Kidney tubule cell (primary cell): ENCODE data around the gene RENBP.

Experiments used
- DNase-seq: peaks from one replicate; pipeline ENCODE4 v3.0.0-alpha.2; 2018; ENCODE audit warnings: low spot score

The RENBP gene

DNA sequence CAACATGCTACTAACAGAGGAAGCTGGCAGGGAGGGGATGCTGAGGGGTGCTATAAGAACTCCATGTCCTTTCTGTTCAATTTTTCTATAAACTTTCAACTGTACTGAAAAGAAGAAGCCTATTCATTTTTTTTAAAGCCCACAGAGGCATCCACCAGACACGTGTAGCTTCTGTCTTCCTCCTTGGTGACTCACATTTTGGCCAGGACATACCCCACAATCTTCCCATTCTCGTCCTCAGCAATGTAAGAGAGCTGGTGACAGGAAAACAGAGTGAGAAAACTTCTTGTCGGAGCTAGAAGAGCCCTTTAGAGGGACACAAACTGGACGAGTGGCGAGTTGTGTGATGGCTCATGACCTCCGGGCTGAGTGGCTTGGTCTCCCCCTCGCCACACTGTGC is 10.7 kb downstream of the RENBP start:
- peak; percentile 44 for DNase-seq

DNA sequence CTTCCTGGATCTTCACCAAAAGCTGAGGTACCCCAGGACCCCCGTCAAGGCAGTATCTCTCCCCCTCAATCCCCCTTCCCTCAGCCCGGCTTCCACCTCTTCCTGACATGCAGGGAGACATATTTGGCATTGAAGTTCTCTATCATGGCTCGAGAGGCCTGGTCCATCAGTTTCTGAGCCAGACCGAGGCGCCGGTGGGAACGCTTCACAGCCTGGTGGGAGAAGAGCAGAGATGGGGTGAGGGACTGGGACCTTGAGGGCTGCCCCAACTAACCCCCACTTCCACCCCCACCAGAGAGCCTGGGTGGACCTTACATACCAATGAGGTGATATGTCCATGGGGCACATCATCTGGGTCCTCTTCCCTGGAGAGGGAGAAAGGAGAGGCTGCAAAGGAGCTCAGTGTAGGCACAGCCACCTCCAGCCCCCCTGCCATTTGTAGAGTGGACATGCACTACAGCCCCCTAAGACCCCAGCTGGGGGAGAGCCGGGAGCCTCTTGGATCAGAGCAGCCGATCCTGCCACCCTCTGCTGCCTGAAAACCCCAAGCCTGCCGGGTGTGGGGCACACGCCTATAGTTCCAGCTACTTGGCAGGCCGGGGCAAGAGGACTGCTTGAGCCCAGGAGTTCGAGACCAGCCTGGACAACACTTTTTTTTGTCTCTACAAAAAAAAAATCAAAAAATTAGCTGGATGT is 12.1 kb downstream of the RENBP start:
- DNase-seq, result no peak

DNA sequence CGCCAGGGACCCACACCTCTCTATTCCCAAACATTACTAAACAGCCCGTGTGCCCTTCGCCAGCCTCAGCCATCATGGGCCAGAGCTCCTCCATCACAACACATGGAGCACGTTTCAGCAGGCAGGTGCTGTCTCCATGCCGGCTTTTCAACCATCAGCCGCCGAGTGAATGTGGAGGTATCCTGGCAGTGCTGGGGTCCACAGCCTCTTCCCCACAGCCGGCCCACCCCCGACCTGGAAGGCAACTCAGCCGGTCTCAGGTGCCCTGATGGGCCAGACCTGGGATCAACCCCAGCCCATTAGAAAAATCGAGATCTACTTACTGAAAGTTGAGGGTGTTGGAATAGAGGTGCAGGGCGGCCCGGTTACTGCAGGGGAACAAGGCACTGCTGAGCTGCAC is 12.7 kb downstream of the RENBP start:
- no peak for DNase-seq

DNA sequence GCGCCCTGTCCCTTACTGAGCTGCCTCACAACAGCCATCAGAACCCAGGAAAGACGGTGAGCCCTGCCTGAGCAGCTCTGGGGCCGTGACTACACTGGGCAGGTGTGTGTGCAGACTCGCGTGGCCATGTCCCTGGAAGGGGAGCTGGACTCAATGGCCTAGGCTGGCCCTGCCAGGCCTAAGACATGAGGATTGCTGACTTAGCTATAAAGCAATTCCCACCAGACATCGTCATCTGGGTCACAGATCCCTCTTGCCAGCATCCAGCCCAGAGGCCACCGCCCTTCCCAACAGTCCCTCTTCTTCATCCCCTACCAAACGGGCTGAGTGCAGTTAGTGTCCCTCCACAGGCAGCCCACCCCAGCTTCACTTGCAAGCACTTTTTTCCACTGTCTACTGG is 13.3 kb downstream of the RENBP start:
- DNase-seq, result no peak

DNA sequence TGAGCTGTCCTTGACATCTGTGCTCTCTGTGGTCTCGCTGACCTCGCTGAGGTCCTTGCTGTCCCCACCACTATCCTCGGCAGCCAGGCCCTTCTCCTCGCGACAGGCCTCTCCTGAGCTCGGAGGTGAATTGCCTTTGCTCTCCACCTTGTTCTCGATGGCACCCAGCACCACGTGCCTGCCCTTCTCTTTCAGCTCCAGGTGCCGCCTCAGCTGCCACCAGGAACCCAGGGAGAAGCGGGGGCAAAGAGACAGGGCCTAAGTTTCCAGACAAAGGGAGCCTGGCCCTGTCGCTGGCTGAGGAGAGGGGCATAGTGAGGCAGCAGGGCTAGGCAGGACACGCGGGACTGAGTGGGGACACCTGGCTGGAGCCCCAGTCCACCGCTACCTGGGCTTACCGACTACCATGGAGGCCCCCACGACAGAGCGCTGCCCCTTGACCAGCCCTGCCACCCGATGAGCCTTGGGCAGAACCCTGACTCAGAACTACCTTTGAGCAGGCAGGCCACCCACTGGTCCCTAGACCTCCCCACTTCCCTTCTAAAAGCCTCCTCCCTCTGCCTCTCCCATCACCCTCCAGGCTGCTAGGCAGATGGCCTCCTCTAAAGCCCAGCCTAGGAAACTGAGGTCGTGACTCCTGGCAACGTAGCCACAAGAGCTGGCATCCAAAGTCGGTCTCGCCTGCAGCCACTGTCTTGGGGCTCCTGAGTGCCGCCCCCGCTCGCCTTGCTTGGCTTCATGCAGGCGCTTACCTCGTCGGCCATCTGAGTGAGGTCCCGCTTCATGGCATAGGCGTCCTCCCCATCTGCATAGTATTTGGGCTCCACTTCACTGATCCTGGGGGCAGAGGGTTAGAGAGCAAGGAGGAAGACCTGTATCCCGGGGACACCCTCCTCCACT is 14.2 kb downstream of the RENBP start:
- no peak for DNase-seq

DNA sequence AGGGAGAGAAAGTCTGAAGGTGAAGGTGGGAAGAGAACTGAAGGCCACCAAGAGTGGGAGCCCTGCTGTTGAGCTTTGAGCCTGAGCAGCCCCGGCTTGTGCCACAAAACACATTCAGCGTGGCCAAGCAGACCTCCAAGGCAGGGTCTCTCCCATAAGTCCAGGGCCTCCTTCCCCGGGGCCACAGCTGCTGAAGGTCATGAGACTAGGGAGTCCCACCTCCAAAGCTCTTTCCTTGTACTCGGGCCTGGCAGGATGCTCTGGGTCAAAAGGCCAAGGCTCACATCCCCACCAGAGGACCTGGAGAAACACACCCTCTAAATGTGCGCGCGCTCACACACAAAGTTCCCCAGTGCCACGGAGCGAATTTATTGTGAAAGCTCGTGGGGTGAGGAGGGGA is 14.9 kb downstream of the RENBP start:
- no peak for DNase-seq

DNA sequence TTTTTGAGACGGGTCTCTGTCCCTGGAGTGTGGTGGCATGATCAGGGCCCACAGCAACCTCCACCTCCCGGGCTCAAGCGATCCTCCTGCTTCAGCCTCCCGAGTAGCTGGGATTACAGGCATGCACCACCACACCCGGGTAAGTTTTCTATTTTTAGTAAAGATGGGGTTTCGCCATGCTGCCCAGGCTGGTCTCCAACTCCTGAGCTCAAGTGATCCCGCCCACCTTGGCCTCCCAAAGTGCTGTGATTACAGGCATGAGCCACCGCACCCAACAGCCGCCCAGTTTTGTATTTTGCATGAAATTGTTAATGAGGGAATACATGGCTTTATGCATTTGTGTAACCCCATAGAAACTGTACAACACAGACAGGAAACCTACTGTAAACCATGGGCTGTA is 15.6 kb downstream of the RENBP start:
- DNase-seq, result no peak

DNA sequence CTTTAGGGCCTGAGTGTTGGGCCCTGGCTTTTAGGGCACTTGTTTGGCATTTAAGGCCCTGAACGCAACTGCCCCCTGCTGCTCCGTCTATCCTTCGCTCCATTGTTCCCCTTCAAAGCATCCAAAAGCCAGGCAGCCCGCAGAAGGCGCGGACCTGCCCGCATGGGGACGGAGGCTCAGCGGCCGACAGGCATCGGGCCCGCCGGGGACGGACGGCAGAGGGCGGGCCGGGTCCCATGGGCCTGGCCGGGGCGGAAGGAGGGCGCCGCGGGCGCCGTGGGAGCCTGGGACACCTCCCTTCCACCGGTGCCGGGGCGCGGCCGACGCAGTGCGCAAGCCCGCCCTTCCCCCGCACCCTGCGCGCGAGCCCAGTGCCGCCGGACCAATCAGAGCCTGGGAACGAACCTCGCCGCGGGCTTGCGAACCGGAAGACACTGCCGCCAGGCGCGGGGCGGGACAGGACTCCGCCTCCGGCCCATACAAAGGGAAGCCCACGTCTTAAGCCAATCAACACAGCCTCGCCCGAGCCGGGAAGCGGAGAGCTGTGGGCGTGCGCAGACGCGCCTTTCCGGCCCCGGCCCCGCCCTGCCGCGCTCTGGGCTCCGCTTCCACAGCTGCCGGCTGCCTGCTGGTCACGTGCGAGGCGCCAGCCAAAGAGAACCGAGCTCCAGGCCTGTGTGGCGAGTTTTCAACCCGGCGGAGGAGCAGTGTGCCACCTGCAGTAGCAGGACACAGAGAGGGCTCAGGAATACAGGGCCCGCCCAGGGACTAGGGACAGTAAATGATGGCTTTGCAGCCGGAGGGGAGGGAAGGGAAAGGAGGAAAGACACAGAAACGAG is 16.3 kb downstream of the RENBP start:
- peak; percentile 98 for DNase-seq

DNA sequence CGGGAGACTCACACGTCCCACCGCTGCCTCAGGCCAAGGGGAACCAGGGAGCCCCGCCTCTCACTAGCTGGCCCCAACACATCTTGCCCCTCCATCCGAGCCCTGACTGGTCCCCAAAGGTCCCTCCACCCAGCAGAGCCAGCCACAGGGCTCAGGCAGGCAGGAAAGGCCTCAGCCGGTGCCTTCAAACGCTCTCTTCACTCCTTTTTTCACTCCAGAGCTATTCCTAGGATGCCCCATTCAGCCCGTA is 16.8 kb downstream of the RENBP start:
- no peak for DNase-seq

DNA sequence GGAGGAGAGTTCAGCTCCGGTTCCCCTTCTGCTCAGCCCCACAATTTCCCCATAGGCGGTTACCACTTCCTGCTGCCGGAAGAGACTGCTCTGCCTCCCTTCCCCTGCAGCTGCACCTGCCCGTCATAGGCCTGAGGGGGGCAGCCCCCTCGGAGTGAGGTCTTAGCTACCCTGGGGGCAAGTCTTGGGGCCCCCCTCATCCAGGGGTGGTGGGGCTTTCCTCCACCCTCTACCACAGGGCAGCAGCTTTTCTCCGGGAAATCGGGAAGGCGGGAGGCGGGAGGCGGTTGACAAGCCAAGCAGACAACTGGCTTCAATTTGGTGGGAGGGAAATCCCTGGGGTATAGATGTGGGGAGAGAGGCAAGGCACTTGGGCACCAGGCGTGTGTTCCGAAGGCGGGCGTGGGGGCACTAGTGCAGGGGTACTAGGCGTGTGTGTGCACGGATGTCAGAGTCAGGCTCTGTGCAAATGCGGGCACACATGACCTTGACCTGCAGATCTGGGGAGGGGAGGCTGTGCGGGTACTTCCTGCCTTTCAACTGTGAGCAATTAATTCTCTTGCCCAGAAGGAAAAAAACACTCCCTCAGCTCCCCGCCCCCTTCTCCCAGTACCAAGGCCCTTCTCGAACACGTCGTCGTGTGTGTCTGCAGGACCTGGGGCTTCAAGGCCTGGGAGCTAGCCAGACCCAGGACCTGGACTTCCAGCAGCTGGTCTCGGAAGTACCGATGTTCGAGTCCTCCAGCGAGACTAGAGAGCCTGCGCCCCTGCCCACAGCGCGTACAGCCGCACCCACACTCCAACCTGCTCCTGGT is 17.4 kb downstream of the RENBP start:
- DNase-seq, result peak; percentile 52

DNA sequence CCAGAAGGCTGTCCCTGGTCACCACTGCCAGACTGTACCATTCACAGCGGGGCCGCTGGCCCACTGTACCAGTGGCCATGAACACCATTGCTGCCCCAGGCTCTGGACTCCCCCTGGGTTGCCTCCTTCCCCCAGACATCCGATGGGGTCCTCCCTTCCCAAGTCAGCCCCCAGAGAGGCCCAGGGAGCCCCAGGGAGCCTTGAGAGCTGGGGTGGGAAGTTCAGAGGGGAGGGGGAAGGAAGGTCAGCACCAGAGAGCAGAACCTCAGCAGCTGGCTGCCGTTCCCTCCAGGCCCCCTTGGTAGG is 17.9 kb downstream of the RENBP start:
- DNase-seq, result peak; percentile 4

DNA sequence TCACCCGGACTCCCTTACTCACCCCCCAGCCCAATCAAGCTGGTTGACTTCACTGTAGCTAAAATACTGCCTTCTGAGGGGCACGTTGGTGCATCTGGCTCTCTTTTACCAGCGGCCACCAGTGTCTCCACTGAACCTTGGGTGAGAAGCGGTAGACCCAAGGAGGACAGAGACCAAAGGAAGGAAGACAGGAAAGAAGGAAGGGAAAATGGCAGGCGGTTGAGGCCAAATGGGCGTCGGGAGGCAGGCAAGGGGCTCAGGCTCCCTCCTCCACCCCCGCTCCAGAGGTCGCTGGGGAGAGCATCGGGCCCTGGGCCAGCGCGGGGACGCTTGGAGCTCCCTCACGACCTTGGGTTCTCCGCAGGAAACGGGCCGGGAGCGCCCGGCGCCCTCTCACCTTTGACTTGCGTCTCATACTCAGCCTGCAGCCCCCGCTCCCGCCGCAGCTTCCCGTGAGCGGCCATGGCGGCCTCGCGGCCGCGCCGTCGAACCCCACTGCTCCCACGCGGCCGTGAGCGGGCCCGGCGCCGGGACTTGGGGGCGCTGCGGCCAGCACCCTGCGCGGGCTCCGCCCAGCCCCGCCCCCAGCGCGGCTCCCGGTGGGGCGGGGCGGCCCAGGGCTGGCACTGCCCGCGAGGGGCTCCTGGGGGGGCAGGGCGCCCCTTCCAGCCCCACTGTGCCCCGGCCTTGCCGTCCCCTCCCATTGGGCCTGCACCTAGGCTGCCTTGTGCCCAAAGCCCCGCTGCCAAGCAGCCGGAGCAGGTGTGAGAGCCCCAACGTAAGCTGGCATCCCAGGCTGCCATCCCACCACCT is 18.5 kb downstream of the RENBP start, which contains the start of gene ARHGAP4:
Gene ARHGAP4 (minus strand): TSS at position 526 of the 813 bp plus-strand sequence. CDS start 62 bp downstream, at position 464.
- DNase-seq, result peak; percentile 26

DNA sequence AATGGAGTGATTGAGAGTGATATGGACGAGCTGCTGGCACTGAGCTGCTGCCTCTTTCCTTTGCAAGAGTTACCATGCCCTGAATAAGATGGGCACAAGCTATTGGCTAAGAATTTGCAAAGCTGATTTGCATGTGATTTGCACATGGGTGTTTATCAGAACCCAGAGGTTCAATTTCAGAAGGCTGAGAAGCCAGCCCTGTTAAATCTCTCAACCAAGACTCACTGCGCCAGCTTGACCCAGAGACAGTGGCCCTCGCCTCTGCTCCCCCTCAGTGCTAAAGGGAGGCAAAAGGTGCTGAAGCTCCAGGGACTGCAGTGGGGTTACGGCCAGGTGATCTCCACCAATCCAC is 19.1 kb downstream of the RENBP start:
- no peak for DNase-seq

DNA sequence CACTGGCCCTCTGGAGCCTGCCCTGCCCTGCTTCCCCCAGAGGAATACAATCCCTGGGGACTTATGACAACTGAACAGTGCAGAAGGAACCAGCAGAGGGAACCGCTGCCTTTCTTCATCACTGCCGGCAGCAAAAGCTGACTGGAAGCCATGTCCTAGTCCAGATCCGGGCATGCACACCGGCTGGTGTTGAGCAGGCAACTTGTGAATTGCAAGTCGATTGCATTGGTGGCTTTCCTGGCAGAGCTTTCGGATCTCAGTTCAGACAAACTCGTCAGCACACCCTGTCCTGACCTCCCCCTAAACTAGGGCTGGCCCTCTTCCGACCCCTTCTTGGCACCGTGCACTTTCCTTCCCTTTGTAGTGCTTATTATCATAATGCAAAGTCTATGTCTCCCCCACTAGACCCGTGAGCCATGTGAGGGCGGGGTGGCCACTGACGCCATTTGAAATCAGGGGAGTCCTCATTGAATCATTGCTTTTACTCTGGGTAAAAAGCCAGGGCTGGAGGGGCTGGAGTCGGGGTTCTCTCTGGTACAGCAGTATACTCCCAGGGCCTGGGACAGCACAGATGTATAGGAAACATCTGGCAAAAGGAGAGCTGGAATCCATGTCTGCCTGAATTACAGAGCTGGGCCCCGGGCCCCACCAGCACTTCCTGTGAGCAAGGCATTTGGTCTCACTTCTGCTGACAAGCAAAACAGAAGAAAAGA is 20.1 kb downstream of the RENBP start:
- DNase-seq, result peak; percentile 43

DNA sequence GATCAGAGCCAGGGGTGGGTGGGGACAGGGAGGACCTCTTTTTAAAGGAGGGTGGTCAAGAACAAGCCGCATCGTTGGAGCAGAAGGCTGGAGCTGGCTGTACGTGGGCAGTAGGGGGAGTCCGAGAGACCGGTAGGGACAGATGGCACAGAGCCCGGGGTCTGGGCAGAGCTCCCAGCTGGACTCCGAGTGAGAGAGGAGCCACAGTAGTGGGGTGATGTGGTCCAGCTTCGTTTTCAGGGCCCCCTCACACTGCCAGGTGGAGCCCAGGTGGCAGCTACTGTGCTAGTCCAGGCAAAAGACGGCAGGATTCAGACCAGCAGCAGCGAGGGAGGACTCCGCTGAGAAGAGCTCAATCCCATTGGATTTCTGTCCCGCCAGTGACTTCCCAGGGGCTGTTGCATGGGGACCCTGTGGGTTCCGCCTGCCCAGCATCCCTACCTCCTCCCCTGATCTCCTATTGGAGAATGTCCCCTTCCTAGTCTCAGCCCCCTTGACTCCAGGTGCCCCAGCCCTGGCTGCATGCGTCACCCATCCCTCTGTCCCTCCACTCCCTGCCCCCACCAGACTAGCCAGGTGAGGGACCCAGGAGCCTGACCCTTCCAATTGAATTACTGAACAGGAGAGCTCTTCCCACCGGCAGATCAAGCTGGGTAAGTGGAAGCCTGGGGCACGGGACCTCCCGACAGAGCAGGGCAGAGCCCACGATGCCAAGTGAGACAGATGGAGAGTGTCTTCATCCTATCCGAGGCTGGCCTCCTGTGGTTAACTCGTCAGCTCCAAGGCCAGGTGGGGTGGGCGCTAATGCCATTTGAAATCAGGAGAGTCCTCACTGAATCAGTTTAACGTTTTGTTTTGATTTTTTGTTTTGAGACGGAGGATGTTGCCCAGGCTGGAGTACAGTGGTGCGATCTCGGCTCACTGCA is 21.2 kb downstream of the RENBP start:
- DNase-seq, result peak; percentile 47

DNA sequence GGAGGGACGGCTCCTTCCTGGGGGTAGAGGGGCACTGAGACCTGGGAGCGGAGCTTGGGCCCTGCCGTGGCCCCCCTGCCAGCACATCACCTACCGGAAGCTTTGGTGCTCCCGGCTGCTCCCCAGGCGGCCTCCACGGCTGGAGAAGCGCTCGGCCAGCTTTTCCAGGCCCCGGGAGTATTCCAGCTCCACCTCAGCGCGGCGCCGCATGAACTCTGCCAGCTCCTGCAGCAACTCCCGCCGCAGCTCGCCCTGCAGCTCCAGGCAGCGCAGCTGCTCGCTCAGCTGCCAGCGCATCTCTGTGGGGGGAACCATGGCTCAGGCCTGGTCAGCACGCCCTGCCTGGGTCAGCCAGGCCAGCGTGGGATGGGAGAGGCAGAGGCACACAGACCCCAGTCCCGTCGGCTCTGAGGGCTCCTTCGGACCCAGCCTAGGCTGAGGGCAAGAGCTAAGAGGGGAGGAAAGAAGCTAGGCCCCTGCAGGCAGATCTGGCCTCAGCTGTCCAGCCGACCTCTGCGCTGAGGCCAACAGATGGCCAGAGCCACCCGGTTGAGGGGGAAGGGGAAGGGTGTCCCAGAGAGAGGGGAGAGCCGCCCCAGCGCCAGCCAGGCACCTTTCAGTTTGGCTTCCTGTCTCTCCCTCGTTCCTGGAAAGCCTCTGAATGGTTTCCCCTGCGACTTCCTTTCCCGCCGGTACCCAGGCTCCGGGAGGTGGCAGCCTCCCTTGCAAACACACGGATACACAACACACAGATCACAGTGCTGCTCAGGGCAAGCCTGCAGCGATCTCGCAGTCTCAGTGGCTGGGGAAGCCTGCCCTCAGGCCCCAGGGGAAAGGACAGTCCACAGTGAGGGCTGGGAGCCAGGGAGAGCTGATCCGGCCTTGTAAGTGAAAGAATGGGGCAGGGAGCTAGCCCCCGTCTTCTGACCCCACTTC is 22.7 kb downstream of the RENBP start:
- DNase-seq, result no peak

DNA sequence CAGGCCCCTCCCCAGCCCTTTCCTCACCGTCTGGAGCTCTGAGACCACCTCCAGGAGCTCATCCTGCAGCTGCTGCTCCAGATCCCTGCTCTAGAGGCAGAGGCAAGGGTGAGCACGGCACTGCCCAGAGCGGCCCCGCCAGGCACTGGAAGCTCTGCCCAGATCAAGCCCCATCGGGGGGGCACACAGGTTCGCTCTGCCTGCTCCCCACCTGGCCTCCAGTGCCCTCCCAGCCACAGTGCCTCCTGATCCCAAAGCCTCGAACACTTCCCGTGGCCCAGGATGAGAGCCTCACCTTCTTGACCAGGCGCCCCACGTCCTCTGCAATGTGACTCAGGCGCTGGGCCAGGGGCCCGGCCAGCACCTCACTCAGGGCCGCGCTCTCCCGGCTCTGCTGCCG is 23.4 kb downstream of the RENBP start:
- no peak for DNase-seq

DNA sequence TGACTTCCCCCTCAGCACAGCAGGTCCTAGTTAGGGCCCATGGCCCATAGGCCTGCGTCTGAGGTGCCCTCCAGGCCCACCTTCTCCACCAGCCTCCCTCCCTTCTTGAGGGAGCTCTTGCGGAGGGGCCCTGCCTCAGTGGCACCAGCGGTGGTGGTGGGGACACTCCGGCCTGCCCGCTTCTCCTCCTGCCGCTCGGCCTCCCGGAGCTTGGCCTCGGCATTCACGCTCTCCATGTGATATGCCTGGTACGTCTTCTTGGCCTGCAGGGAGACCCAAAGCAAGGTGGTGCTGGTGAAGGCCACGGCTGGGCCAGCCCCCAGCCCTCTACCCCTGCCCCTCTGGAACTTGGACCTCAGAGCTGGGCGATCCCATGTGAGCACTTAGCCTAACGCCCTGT is 23.9 kb downstream of the RENBP start:
- no peak for DNase-seq
